Nucleus accumbens (tissue), 56 donors: ENCODE measurements around the gene RNF121.
A peak's percentile ranks its signal among the peaks of the same experiment; 100 is the strongest.

Experiments
- DNase-seq, 56 donors: peaks; one replicate each; lab custom pipeline; 2025; lab: John Stamatoyannopoulos, UW

Gene RNF121

DNA sequence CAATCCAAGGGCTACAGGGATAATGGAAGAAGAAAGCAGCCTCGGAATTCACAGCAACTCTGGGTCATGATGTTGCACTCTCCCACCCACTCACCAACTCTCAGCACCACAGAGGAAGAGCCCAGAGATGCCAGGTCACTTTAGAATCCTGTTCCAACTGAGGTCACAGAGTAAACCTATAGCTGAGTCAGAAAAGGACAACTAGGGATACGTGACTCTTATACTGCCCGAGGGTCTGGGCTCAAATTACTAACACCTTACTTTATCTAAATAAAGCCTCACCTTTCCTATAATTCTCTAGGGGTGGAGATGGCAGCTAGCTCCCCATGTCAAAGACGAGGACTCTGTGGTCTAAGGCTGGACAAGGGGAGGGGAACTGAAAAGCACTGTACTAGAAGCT, 94.5 kb downstream of the RNF121 start:
- DNase-seq, result no peak

DNA sequence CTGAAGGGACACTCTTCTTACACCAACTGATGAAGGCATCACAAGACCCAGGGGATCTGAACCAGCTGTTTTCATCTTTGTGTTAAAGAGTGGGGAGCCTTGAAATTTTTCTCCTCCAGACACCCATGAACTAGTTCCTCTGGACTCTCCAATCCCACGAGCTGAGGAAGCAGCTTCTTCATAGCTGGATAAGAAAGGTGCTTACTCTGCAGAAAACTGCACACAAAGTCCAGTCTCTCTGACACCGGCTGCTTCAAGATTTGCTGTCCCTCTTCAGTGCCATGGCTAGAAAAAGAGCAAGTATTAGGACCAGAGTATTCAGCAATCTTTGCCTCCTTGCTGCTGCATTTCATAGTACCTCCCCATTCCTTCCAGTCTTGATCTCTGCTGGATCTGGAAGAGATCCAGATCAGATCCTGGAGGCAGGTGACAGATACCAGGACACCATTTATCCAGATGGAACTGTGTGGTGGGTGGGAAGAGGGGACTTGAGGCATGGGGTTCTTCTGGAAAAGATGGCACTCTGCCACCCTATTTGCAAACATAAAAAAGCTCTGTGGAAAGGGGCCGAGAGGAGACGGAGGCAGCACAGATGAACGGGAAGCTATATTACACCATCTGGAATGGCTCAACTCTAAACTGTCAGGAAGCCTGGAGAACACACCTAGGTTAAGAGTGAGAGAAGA, 95.4 kb downstream of the RNF121 start:
- DNase-seq, result no peak

DNA sequence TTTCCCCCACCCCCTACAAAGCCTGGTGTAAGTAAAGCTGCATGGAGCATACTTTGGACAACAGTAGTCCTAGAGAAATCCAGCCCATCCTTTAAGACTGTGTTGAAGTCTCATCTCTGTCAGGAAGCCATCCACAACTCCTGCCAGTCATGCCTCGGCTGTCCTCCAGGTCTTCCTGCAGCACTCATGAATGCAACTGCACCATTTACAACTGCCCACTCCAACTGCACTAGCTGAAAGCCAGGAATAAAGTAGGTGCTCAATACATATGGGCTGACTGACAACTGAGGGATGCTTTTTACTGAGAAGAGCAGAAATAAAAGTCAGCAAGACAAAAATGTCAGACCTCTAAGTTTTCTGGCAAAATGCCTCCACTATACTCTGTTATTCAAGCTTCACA, 97.2 kb downstream of the RNF121 start:
- DNase-seq, result no peak

DNA sequence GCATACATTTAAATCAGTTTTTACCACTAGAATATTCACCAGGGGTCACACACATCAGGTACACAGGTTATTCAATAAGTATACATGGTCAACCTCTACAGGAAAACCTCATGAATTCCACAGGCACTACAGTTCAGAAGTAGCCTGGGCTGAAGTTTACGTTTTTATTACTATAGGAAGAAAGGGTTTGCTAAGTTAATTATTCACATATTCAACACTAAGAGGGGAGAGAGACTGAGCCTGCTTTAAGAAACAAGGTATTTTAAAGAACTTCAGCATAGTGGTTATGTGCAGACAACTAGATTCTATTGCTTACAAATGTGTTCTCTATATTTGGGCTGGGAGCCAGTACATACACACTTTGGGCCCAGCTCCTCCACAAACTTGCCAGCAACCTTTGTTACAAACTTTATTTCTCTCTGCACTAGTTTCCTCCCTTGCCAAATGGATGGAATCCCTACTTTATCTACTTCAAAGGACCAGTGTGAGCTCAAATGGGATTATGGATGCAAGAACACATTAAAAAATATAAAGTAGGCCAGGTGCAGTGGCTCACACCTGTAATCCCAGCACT, 101.7 kb downstream of the RNF121 start:
- DNase-seq, result no peak

DNA sequence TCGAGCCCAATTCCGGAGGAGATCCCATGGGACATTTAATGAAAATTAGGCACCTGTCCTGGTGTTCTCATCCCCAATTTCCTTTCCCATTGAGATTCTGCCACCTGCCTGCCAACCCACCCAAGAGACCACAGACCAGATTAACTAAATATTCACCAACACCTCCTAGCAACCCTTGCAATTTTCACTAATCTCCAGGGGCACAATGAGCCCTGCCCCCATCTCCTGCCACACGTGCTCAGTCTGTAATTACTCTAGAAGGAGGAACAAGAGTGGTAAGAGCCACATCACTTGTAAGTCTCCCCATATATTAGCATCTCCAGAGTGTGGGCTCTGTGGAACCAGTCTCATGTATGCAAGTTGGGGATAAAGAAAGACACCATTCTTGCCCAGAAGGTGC, 107.8 kb downstream of the RNF121 start:
- no peak for DNase-seq

GRCh38 chr11:72037554-72038311, 108.9 kb downstream of the RNF121 start:
- no peak for DNase-seq

- DNase-seq, result peak in 47 of 56 donors; percentile 13 to 73 (median 52)
Observed at GRCh38 chr11:72038491-72038890, 109.6 kb downstream of the RNF121 start.

DNA sequence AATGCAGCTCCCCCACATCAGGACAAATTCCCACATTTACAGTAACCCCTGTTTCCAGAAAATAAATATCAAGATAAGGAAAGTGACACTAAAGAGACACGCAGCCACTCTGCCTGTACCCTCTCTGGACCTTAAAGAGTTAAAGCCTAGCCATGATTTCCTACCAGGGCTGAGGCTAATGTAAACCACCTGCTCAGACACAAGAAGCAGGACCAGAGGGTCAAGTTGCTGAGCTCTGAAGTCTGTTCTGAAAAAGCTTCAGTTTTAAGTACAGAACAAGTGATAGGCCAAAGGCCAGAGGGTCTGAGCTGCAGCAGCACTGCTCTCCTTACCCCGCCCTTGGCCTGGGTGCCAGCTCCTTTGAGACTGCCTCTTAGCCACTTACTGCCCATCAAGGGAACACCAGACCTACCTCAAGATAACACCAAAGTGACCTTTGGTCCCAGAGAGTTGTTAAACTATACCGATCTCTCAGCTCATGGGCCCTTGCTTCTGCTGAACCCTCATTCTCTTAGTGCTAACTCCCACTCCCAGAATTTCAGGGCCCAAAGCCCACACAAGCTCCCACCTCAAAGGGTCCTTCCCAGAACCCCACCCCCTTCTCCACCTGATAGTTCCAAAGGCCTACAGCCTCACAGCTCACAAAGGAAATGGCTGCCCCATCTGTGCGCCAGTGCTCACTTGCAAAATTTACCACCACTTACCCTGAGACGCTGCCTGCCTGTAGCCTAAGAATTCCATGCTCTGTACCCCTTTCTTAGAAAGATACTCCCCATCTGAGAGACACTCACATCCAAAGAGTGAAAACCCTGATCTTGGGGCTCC, 110.4 kb downstream of the RNF121 start:
- DNase-seq, result peak in 10 of 56 donors; percentile 5 to 57 (median 36)

GRCh38 chr11:72039856-72040401, 111.1 kb downstream of the RNF121 start:
- peak in 15 of 56 donors; percentile 33 to 73 (median 46) for DNase-seq

DNA sequence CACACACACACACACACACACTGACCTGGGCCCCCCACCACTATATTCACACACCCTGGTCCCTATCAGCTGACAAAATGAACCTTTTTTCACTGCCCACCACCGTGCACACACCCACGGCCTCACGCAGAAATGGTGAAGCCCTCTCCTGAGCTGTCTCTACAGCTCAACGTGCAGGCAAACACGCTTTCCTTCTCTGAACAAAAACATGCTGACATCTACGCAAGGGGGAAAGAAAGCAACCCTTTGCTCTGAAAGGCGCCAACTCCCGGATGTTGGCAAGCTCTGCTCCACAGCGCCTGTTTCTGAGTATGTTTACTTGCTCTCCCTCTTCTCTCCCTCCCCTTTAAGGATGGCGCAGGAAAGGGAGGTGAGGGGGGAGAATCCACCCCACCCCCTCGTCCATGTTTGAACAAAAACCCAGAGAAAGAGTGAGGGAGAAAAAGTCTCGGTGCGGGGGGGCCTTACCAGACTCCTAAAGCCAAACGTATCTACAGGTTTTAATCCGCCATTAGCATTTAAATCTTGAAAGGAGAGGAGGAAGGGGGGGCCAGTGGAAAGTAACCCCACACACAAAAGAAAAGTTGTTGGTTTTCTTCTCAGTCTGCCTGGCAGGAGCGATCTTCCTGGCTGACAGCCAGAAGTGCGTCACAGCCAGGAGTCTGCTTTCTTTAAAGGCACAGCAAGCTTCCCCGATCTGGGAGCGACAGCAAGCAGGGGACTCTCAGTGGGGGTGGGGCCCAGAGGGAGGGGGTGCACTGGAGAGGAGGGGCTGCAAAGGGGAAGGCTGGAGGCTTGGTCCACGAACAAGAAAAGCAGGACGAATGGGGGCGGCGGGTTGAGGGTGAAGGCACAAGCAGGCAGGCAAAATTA, 111.9 kb downstream of the RNF121 start:
- peak; percentile 65 to 97 (median 91) for DNase-seq

- peak in 55 of 56 donors; percentile 44 to 95 (median 79) for DNase-seq
Observed at GRCh38 chr11:72041364-72042063, 112.7 kb downstream of the RNF121 start.

DNA sequence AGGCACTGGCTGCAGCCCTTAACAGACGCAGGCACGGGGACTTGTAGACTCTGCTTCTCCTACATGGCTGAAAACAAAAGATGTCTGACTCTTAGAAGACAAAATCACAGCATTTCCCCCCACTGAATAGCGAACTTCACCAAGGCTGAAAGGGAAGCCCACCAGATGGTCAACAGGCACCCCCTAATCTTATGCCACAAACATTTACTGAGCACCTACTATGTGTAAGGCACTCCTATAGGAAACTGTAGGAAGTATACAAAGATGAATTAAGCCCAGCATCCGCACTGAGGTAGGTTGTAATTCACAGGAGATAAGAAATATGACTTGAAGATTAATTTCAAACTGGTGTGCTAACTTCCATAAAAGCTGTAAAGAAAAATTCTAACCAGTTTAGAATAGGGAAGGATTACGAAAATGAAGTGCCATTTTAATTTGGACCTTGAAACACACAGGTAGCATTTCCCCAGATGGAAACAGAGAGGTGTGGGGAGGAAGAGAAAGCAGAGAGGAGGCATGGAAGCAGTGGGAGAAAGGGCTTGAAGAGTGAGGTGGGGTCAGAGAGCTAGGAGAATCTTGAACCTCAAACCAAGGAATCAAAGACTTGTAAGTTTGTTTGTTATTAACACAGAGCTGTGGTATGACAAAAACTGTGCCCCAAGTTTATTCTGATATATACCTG, 113.4 kb downstream of the RNF121 start:
- no peak for DNase-seq

DNA sequence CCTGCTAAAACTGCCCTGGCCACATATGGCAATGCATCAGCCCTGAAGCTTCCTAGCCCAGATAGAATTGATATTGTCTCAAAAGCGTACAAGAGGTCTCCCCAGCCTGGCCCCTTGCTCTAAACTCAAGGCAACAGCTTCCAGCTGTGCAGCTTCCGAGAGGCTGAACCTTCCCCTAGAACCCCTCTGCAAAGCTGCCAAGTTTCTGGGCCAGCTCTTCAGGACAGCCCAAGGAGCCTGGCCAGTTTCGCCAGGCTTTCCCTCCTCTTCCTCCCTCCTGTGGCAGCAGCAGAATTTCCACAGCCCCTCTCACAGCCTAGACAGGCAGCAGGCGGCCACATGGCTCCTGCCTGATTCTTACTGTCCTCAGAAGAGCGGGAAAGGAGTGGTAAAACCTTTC, 117.0 kb downstream of the RNF121 start:
- DNase-seq, result peak in 9 of 56 donors; percentile 13 to 54 (median 26)
